ENCODE measurements around the gene PLEKHH1. TPM values are rescaled to one million over a fixed set of nuclear protein-coding genes. Genes with fewer than 3 reads are reported as not detected.
"Not testable (repeated sequence)": the region's sequence is repeated elsewhere in the genome, so short reads cannot be mapped to it uniquely, and the experiment has no call there.

The PLEKHH1 gene
- total RNA-seq, 1 experiment from 2014 or later, result 4.8 TPM

DNA sequence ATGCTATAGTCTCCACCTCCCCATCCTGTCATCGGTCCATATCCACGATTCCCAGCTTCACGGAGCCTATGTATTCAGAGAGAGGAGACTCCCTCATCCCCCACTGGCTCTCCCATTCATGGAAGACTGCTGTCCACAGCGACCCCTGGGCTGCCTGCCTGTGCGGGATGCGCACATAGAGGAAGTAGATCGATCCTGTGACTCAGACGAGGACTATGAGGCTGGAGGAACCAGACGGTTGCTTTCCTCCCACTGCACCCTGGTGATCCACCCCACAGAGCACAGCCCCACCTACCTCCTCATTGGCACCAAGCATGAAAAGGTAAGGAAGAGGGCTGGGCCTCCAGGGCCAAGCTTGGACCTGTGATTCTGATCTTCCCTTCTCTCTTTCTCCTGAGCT lies 42.6 kb downstream of the PLEKHH1 start:
- in situ Hi-C loops (cut with HindIII; ENCODE audit: low sequenced_read_pairs), result no loop called here
- no peak for DNase-seq (ENCODE audit: low spot score)

GRCh38 chr14:67576216-67576955 lies 43.3 kb downstream of the PLEKHH1 start:
- in situ Hi-C loops (cut with HindIII; ENCODE audit: low sequenced_read_pairs), result no loop called here
- DNase-seq (ENCODE audit: low spot score), result no peak

- DNase-seq (ENCODE audit: low spot score), result no peak
- in situ Hi-C loops (cut with HindIII; ENCODE audit: low sequenced_read_pairs), result no loop called here
These were observed 44.2 kb downstream of the PLEKHH1 start for GRCh38 chr14:67577181-67577808.

DNA sequence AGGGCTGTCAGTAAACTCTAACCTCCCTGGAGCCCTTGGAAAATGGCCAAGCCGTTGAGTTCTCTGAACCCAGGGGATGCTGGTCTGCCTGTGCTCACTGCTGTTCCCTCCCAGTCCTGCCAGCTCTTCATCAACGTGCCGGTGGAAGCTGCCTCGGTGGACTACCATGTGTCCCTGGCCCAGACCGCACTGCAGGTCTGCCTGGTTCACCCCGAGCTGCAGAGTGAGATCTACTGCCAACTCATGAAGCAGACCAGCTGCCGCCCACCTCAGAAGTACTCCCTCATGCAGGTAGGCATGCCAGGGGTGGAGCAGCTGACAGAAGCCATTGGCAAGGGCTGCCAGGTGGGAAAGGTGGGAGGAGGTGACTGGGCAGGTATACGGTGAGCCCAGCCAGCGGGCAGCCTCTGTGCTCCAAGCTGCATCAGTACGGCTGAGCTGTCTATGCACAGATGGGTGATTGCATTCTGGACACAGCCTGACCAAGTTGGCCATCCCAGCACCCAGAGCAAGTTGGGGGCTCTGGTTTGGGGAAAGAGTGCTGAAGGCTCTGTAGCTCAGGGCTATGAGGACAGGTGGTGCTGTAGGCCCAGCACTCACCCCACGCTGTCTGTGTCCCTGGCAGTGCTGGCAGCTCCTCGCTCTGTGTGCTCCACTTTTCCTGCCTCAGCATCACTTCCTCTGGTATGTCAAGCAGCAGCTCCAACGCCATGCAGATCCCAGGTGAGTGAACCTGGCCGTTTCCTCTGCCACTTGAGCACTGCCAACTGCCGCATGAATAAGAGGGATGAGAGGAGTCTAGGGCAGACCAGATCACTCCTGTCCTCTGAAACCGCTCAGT lies 45.0 kb downstream of the PLEKHH1 start:
- peak; percentile 86 for DNase-seq (ENCODE audit: low spot score)
- in situ Hi-C loops (cut with HindIII; ENCODE audit: low sequenced_read_pairs), result no loop called here

DNA sequence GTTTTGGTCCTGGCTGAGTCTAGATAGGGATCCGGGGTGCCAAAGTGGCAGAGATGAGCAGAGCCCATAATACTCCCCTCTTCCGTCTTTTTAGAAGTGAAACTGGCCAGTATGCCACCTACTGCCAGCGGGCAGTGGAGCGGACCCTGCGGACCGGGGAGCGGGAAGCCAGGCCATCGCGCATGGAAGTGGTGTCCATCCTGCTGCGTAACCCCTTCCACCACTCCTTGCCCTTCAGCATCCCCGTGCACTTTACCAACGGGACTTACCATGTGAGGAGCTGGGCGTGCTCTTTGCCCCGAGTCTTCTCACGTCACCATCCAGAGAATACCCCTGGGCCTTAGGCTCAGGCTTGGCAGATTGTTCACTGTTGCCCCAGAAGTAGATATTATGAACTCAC lies 46.0 kb downstream of the PLEKHH1 start:
- DNase-seq (ENCODE audit: low spot score), result no peak
- in situ Hi-C loops (cut with HindIII; ENCODE audit: low sequenced_read_pairs), result no loop called here

DNA sequence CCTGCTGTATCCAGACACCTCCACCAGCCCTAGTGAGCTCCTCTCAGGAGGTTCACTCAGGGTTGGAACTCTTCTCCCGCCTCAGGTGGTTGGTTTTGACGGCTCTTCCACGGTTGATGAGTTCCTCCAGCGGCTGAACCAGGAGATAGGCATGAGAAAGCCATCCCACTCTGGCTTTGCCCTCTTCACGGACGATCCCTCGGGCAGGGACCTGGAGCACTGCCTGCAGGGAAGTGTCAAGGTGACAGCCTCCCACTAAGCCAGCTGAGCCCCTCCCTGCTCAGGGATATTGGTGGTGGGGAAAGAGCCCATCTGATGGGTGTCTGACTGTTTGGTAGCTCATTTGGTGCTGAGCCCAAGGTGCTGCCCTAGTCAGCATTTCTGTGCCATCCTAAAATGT lies 46.5 kb downstream of the PLEKHH1 start:
- no peak for DNase-seq (ENCODE audit: low spot score)
- in situ Hi-C loops (cut with HindIII; ENCODE audit: low sequenced_read_pairs), result no loop called here

GRCh38 chr14:67580336-67581171 lies 47.5 kb downstream of the PLEKHH1 start:
- DNase-seq (ENCODE audit: low spot score), result no peak
- in situ Hi-C loops (cut with HindIII; ENCODE audit: low sequenced_read_pairs), result no loop called here

GRCh38 chr14:67581643-67582042 lies 48.6 kb downstream of the PLEKHH1 start:
- in situ Hi-C loops (cut with HindIII; ENCODE audit: low sequenced_read_pairs), result no loop called here
- no peak for DNase-seq (ENCODE audit: low spot score)

DNA sequence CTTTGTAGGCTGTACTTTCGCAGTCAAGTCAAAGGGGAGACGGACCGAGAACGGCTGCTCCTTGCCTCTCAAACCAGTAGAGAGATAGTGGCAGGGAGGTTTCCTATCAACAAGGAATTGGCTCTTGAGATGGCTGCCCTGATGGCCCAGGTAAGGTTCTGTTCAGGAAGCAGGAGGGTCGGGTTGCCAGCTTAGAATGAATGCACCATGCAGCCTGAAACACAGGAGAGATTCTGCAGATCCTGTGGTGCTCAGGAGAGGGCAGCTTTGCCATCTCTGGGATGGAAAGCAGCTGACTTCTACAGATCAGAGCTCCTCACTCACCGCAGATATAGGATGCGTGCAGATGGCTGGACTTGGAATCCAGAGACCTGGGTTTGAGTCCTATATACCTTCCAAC lies 49.0 kb downstream of the PLEKHH1 start:
- DNase-seq (ENCODE audit: low spot score), result no peak
- in situ Hi-C loops (cut with HindIII; ENCODE audit: low sequenced_read_pairs), result no loop called here

- in situ Hi-C loops (cut with HindIII; ENCODE audit: low sequenced_read_pairs), result no loop called here
- peak; percentile 79 for DNase-seq (ENCODE audit: low spot score)
These were observed 50.9 kb downstream of the PLEKHH1 start for GRCh38 chr14:67583711-67584644.

- in situ Hi-C loops (cut with HindIII; ENCODE audit: low sequenced_read_pairs), result no loop called here
- DNase-seq (ENCODE audit: low spot score), result no peak
These were observed 51.9 kb downstream of the PLEKHH1 start for GRCh38 chr14:67584978-67585377.

DNA sequence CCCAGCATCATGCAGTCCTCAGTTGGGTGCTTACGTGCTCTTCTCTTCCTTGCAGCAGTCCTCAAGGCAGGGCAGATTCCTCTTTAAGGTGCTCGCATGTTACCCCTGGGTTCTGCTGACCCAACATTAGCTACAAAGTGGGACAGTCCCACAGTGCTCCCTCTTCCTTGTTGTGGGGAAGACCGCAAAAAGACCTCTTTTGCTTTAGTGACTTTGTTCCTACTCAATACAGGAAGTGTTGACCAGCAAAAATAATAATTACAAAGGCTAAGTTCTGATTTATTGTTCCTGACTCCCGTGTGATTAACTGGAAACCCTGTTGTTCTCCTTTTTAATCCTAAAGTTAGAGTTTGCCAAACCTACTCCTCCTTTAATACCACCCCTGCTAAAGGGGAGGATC lies 53.3 kb downstream of the PLEKHH1 start:
- no peak for DNase-seq (ENCODE audit: low spot score)
- in situ Hi-C loops (cut with HindIII; ENCODE audit: low sequenced_read_pairs), result no loop called here

- in situ Hi-C loops (cut with HindIII; ENCODE audit: low sequenced_read_pairs), result no loop called here
These were observed 56.2 kb downstream of the PLEKHH1 start for GRCh38 chr14:67589204-67589770.

DNA sequence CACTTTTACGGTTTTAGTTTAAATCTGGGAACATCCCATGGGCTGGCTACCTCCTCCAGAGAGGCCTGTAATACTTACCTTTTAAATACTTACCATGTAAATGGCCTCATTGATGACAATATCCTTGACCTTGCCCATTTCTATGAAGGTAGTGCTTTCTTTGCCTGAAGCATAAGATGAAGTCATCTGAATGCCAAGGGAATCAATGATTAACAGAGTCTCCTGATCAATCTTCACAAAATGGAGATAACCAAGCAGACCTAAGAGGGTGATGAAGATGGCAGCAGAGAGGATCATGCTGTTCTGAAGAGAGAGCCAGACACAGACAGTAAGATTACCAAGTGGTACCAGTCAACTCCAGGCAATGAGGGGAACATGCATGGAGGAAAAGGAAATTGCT lies 60.6 kb downstream of the PLEKHH1 start:
- DNase-seq (ENCODE audit: low spot score); in situ Hi-C loops (cut with HindIII; ENCODE audit: low sequenced_read_pairs): not testable (repeated sequence)

More at GRCh38 chr14:67589204-67589770, 56.2 kb downstream of the PLEKHH1 start:
- DNase-seq (ENCODE audit: low spot score), result no peak

DNA sequence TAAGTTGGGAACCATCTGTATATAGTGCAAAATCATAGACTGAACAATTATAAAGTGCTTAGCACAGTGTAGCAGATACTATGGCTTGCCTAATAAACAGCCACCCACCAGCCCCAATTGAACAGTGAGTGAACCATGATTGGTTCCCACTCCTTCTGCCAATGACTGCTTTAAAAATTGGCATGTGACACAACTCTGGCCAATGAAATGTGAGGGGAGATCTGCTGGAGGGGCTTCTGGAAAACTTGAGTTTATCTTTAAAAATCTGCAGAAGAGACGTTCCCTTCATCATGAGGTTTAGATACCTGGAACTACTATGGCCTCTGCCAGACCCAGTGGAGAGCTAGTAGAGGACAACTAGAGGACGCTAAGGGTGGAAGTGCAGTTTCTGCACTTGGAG lies 62.3 kb downstream of the PLEKHH1 start:
- in situ Hi-C loops (cut with HindIII; ENCODE audit: low sequenced_read_pairs), result no loop called here
- DNase-seq (ENCODE audit: low spot score), result no peak

GRCh38 chr14:67599698-67600561 lies 66.8 kb downstream of the PLEKHH1 start, which contains the start of gene PIGH:
Gene PIGH, minus strand, starts transcription at chr14:67600268. Its CDS starts 65 bp downstream, at chr14:67600203.
- in situ Hi-C loops (cut with HindIII; ENCODE audit: low sequenced_read_pairs), result no loop called here
- peak; percentile 88 for DNase-seq (ENCODE audit: low spot score)

GRCh38 chr14:67600562-67600974 lies 67.5 kb downstream of the PLEKHH1 start:
- DNase-seq (ENCODE audit: low spot score); in situ Hi-C loops (cut with HindIII; ENCODE audit: low sequenced_read_pairs): not testable (repeated sequence)
